Measurements from ENCODE around the gene FAM107B.
"Not testable (repeated sequence)": the region's sequence is repeated elsewhere in the genome, so short reads cannot be mapped to it uniquely, and the experiment has no call there.

Gene FAM107B

GRCh38 chr10:14774797-14775196 lies at the start of gene FAM107B:
TSS of gene FAM107B (minus strand) at chr10:14774897. CDS start at chr10:14774663, 234 bp downstream.
- DNase-seq, result no peak

DNA sequence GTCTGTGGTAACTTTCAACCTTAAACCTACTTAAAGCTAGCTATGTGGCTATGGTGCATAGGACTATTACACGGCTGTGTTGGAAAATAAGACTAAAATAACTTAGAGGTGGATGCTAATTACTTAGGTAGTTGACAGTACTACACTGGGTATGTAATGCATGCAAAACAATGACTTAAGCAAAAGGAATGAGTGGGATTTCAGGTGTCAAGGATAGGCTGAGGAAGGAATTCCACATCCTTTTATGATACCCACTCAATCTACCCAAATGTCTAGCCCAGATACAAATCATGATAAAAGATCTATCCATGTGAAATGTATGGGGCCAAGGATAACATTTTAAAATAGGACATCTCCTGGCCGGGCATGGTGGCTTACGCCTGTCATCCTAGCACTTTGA lies 49.3 kb upstream of the FAM107B start:
- no peak for DNase-seq

DNA sequence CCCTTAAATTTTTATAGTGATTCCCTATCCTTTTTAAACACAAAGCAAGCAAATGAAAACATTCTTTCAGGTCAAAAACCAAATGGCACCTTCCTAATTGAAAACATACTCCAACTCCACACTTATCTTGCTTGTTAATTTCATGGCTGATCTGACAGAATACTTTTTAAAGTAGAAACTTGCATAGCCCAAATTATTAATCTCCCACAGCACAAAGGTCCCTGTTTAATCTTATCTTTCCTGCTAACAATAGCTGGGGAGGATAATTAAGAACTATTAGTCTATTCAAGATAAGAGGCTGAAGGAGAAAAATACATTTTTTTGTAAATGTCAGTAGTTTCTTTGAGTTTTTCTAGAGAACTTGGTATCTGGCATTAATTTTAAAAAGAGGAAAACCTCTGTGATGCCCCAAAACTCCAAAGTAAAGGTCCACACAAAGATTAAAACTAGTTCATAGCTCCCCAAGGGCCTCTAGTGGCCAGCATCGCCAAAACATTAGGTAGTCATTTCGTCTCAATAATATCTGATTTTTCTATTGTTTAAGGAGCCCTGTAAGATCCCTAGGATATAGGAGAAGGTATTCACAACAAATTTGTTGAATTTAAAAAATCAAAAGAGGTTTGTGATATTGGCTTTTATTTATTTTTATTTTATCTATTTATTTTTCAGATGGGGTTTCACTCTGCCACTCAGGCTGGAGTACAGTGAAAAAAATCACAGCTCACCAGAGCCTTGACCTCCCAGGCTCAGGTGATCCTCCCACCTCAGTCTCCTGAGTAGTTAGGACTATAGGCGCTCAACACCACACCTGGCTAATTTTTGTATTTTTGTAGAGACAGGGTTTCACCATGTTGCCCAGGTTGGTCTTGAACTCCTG lies 48.4 kb upstream of the FAM107B start:
- peak; percentile 44 for DNase-seq

DNA sequence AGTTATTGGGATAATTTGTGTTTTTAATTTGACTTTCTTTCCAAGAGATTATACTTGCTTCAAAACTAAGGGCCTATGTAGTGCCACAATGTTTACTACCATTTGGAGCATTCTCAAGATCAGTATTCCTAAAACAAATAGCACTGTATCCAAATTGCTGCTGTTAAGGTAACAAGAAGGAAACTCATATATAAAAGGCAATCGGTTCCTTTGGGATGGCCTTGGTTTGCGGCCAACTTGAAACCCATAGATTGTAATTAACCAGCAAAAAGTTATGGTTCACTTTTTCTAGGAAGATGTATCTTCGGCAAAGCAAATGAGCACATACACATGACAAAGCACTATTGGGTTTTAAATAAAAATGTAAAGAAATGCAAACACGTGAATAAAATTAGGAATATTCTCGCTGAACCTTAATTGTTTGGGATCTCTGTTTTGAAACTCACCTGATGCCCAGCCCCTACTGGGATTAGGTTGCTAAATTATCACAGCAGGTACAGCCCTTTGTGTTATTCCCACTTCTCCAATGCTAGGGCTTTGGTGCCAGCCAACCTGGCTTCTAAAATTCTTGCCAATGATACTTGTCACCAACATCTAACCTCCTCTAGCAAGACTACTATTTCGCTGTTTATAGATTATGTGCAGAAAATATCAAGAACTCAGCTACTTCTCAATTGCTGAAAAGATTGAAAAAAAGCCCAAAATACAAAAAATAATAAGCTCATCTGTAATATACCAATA lies 47.1 kb upstream of the FAM107B start:
- no peak for DNase-seq

- DNase-seq, result no peak
Measured at GRCh38 chr10:14820775-14821154, 46.1 kb upstream of the FAM107B start.

GRCh38 chr10:14820010-14820774 lies 45.5 kb upstream of the FAM107B start:
- DNase-seq, result no peak

DNA sequence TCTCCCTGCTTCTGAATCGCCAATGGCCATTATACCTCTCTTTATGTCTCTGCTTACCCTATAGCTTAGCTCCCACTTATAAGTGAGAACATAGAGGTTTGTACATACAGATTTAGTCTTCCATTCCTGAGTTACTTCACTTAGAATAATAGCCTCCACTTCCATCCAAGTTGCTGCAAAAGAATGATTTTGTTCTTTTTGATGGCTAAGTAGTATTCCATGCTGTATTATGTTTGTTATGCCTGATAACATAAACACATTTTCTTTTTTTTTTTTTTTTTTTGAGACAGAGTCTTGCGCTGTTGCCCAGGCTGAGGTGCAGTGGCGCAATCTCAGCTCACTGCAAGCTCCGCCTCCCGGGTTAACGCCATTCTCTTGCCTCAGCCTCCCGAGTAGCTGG lies 42.0 kb upstream of the FAM107B start:
- not testable (repeated sequence) for DNase-seq

- DNase-seq, result no peak
Measured at GRCh38 chr10:14815681-14816080, 41.0 kb upstream of the FAM107B start.

DNA sequence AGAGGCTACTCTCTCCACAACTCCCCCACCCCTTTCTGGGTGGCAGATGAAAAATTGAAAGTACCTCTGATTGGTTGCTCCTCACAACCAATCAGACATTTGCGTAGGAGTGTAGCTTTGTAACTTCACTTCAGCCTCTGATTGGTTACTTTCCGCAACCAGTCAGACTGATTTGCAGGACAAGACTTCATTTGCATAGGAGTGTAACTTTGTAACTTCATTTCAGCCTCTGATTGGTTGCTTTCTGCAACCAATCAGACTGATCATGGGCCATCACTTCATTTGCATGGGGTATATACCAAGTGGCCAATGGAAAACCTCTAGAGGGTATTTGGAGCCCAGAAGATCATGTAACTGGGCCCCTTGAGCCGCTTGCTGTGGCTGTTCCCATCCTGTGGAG lies 37.6 kb upstream of the FAM107B start:
- no peak for DNase-seq

- DNase-seq, result no peak
Measured at GRCh38 chr10:14810969-14811953, 36.6 kb upstream of the FAM107B start.

- DNase-seq, result no peak
Measured at GRCh38 chr10:14806318-14806717, 31.6 kb upstream of the FAM107B start.

- DNase-seq, result no peak
Measured at GRCh38 chr10:14803827-14804226, 29.1 kb upstream of the FAM107B start.

DNA sequence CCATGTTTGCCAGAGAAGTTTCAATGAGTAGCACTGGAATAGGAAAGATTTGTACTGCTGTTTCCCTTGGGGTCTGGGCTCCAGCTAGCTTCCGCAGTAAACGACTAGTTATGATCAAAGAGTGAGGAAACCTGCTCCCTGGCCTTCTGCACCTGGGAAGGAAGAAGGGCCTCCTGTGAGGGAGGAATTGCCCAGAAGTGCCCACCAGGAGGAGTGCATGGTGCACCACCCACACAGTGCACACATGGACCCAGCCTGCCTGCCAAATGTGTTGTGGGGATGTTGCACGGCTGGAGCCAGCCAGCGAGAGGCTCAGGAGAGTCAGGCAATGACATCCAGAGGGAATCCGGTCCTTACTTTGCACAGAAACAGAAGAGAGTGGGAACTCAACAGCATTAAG lies 27.0 kb upstream of the FAM107B start:
- no peak for DNase-seq

GRCh38 chr10:14800397-14800796 lies 25.7 kb upstream of the FAM107B start:
- DNase-seq, result no peak

GRCh38 chr10:14798636-14799035 lies 23.9 kb upstream of the FAM107B start:
- no peak for DNase-seq

- DNase-seq, result no peak
Measured at GRCh38 chr10:14787938-14788337, 13.2 kb upstream of the FAM107B start.

DNA sequence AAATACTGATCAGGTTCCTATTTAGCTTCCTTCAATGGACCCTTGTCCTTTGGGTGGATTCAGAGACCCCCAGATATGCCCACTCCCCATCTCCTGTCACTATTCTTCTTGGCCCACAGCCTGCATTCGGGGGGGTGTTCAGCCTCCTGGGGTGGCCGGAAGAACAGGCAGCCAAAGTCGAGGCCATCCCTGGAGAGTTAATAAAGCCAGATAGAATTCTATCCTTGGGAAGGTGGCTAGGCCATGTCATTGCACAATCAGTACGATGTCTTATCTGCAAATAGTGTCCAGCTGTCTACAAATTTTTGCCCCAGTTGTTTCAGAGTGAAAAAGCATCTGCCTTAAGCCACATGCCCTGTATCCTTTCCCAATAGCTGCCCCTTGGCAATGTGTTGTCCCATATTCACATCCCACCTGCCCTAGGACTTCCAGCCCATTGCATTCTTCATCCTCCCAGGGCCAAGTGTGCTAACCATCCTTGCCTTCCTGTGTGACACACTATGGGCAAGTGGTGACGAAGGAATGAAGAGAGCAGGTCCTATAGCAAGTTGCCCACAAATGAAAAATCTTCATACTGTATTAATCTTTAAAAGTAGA lies 9.9 kb upstream of the FAM107B start:
- DNase-seq, result no peak

DNA sequence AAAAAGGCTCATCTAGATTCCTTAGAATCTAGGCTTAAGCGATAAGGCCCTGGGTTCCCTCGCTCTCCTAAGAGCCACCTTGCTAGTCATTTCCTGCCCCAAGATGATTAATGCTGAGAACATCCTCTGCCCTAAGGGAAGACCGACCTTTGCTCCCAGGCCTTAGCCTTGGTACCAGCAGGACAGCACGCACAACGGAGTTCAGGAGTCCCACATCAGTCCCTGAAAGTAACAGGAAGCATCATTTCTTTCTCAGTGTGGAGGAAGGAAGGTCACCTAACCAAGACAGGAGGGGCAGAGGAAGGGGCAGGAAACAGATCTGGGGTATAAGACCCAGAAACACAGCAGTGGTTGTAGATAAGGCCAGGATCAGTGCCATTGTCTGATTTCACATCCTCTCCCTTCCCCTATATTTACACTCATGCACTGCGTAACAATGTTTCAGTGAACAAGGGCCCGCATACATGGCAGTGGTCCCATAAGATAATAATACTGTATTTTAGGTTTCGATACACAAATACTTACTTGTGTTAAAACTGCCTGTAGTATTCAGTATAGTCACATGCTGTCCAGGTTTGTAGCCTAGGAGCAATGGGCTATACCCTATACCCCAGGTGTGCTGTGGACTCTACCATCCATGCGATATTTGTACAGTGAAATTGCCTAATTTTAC lies 8.1 kb upstream of the FAM107B start:
- DNase-seq, result no peak

- DNase-seq, result no peak
Measured at GRCh38 chr10:14781763-14782162, 7.1 kb upstream of the FAM107B start.

GRCh38 chr10:14779001-14779651 lies 4.4 kb upstream of the FAM107B start:
- no peak for DNase-seq

DNA sequence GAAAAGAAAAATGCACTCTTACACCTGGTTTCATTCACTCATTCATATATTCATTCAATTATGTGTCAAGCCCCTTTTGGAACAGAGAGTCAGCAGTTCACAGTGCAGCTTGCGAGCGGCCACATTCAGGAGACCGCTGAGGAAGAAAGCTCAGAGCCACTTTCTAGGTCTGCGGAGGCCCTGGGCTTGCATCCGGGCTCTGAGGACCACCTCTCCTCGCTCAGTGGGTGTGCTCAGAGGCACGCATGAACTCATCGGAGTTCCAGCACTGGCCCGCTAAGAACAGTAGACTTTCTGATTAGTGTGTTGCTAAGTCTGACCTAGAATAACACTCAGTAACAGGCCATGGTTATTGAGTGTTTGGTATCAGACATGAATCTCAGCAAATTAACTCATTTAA lies 1.8 kb upstream of the FAM107B start:
- no peak for DNase-seq
